ENCODE measurements around the gene STARD3. TPM values are rescaled to one million over a fixed set of nuclear protein-coding genes. Genes with fewer than 3 reads are reported as not detected.

The STARD3 gene
- total and polyA plus RNA-seq, 2 of the 13 experiments (the other 11 are each of a cell fraction or from before 2014, with no cell fraction given), result 34.6 to 100 TPM

DNA sequence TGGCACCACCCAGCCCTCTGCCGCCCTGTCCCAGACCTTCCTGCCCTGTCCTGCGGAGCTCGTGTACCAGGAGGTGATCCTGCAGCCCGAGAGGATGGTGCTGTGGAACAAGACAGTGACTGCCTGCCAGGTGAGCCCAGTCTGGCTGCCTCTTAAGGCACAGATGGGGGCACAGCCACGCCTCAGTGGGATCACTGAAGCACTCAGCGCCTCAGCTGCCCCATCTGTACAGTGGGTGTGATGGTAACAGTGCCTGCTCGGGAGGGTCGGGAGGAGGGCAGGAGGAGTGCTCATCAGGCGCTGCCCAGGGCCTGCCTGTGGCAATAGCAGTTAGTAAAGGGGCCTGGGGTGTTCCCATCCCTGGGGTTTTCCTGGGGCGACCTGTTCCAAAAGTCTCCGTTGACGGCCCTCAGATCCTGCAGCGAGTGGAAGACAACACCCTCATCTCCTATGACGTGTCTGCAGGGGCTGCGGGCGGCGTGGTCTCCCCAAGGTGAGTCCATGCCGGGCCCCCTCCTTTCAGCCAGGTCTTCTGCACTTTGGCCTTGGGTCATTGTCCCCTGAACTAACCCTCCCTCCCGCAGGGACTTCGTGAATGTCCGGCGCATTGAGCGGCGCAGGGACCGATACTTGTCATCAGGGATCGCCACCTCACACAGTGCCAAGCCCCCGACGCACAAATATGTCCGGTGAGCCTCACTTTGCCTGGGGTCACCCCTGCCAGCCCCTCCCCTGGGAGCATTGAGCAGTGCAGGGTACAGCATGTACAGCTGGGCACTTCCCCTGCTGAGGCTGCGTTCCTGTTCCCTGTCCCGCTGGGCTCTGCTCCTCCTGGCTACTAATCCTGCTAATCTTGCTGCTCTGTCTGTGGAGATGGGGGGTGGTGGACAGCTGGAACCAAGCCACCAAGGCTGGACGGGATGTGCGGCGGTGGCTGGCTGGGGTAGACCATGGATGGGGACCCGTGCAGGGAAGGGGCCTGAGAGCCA, 23.7 kb downstream of the STARD3 start:
- 92% methylated on average over 29 of the region's 35 CpGs for WGBS (ENCODE audit: low lambda C conversion rate)
- Histone ChIP-seq H3K27me3 (ENCODE audit: control insufficient read depth in 1 of 2, insufficient read depth in 2 of 2, low read length in 2 of 2) (peaks cover 0 to 2% of the 10 kb centered on the region in 2 experiments; a peak in 2 of 5 replicates), H3K4me2 (ENCODE audit: low read depth, low read length) (no peak overlapping the region), H3K27ac (ENCODE audit: extremely low read length, insufficient read depth, low read length) (no peak overlapping the region), H2AFZ (ENCODE audit: low read length) (no peak overlapping the region), H3K4me3 (replicated peaks in 1 of 3; ENCODE audit: insufficient read depth in 1 of 3, low read depth in 2 of 3, low read length in 3 of 3) (no peak overlapping the region), H3K9ac (ENCODE audit: insufficient read depth, low read depth, low read length) (no peak overlapping the region), H3K79me2 (ENCODE audit: insufficient read depth, low read length) (no peaks in the 10 kb centered on the region), H3K9me3 (ENCODE audit: low read length) (no peaks in the 10 kb centered on the region), H4K20me1 (ENCODE audit: insufficient read depth, low read length) (no peaks in the 10 kb centered on the region), H3K36me3 (replicated peaks in 1 of 2; ENCODE audit: control insufficient read depth in 1 of 2, insufficient read depth in 2 of 2, low read length in 2 of 2) (peaks cover 22 to 26% of the 10 kb centered on the region in 2 experiments; a peak in 4 of 5 replicates), H3K4me1 (ENCODE audit: insufficient read depth, low read length) (peaks cover 28% of the 10 kb centered on the region)
- in situ Hi-C loops (cut with HindIII; ENCODE audit: extremely low pct_ligation_motif_present, low pct_unique_long_range_greater_than_20kb), result no loop called here
- BruUV-seq (replicated peaks), result no TSS peak
- intact Hi-C loops (cut with micrococcal nuclease; ENCODE audit: unreplicated experiment), result no loop called here
- ChIA-PET POLR2A (no interaction called here), CTCF (ENCODE audit: low intra/inter-chr PET ratio, low total read pairs) (no interaction called here)
- ATAC-seq, result no peak
- FAIRE-seq, result no peak
- DNase-seq (ENCODE audit: low spot score), result no peak
- peak; percentile 48 for TF ChIP-seq ZNF629 (CRISPR knock-in tag; conservative IDR thresholded peaks at IDR 0.05)
- no peak for TF ChIP-seq ZFP36 (IDR thresholded peaks at IDR 0.05; ENCODE audit: borderline replicate concordance, low read depth, low read length, partially characterized antibody)
- peak; percentile 12 for TF ChIP-seq AGO2 (optimal IDR thresholded peaks at IDR 0.05; ENCODE audit: low read depth, low read length)

DNA sequence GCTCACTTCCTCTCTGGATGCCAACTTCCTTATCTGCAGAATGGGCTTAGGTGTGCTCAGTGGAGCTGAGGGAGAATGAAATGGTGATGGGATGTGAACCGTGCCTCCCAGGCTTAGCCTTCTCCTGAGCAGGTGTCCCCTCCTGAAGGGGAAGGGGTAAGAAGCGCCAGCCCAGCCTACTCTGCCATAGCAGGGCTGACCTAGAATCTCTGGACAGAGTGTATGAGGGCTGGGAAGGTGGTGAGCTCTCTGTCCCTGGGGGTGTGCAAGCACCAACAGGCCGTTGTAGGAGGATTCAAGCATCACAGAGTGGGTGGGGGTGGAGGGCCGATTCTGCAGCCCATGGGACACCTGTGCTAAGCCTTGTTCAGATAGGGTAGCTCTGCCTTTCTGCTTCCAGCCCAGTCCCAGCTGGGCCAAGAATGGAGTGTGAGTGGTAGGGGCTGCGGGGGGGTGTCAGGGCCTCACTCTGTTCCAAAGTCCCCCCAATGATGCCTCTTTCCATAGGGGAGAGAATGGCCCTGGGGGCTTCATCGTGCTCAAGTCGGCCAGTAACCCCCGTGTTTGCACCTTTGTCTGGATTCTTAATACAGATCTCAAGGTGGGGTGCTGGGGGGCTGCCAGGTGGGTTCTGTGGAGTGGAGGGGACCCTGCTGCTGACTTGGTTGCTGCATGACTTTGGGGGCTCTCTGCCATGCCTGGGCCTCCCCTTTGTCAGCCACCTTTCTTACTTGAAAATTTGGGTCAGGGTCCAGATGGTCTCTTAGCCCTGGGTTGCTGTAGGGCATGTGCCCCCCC, 25.0 kb downstream of the STARD3 start:
- 93% methylated on average over 8 of the region's 8 CpGs for WGBS (ENCODE audit: low lambda C conversion rate)
- H3K27ac ChIP-seq (ENCODE audit: extremely low read length, insufficient read depth, low read length), result no peak overlapping the region
- DNase-seq (ENCODE audit: low spot score) (no peak), ATAC-seq (no peak), FAIRE-seq (no peak)
- peaks cover 39% of the 10 kb centered on the region for H3K4me1 ChIP-seq (ENCODE audit: insufficient read depth, low read length)
- peaks cover 2 to 14% of the 10 kb centered on the region in 2 experiments; a peak in 4 of 5 replicates for H3K27me3 ChIP-seq (ENCODE audit: control insufficient read depth in 1 of 2, insufficient read depth in 2 of 2, low read length in 2 of 2)
- H3K79me2 ChIP-seq (ENCODE audit: insufficient read depth, low read length), result no peaks in the 10 kb centered on the region
- in situ Hi-C loops (cut with HindIII; ENCODE audit: extremely low pct_ligation_motif_present, low pct_unique_long_range_greater_than_20kb) (no loop called here), intact Hi-C loops (cut with micrococcal nuclease; ENCODE audit: unreplicated experiment) (no loop called here)
- no peaks in the 10 kb centered on the region for H3K9me3 ChIP-seq (ENCODE audit: low read length)
- no TSS peak for BruUV-seq (replicated peaks)
- H3K4me3 ChIP-seq (replicated peaks in 1 of 3; ENCODE audit: insufficient read depth in 1 of 3, low read depth in 2 of 3, low read length in 3 of 3), result no peak overlapping the region
- no peak overlapping the region for H3K9ac ChIP-seq (ENCODE audit: insufficient read depth, low read depth, low read length)
- no peak overlapping the region for H3K4me2 ChIP-seq (ENCODE audit: low read depth, low read length)
- no peaks in the 10 kb centered on the region for H4K20me1 ChIP-seq (ENCODE audit: insufficient read depth, low read length)
- POLR2A ChIA-PET, result no interaction called here
- H3K36me3 ChIP-seq (replicated peaks in 1 of 2; ENCODE audit: control insufficient read depth in 1 of 2, insufficient read depth in 2 of 2, low read length in 2 of 2), result peaks cover 22 to 26% of the 10 kb centered on the region in 2 experiments; a peak in 4 of 5 replicates
- no peak overlapping the region for H2AFZ ChIP-seq (ENCODE audit: low read length)
- CTCF ChIA-PET (ENCODE audit: low intra/inter-chr PET ratio, low total read pairs), result interaction anchor here (3.6 kb wide), 1 partner anchor 39 kb away, joined by 22 read pairs; no protein-coding TSS in a partner anchor
- TF ChIP-seq, protein P1, sequence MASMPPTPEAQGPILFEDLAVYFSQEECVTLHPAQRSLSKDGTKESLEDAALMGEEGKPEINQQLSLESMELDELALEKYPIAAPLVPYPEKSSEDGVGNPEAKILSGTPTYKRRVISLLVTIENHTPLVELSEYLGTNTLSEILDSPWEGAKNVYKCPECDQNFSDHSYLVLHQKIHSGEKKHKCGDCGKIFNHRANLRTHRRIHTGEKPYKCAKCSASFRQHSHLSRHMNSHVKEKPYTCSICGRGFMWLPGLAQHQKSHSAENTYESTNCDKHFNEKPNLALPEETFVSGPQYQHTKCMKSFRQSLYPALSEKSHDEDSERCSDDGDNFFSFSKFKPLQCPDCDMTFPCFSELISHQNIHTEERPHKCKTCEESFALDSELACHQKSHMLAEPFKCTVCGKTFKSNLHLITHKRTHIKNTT (CRISPR knock-in tag; IDR thresholded peaks at IDR 0.05), result no peak
- TF ChIP-seq ZMYM3 (CRISPR knock-in tag; IDR thresholded peaks at IDR 0.05), result 0 out of 2 replicates have a peak, but pooled peaks have one; percentile 12

All from HepG2 (cell line).